GM12878 (cell line): Measurements from ENCODE around the gene HLA-B. TPM values are rescaled to one million over a fixed set of nuclear protein-coding genes. Genes with fewer than 3 reads are reported as not detected.

Experiments used
- ATAC-seq: fragments of 200-7000 bp; cut with Tn5 transposase; 3 replicates; pipeline ENCODE4 v1.9.1; 2020; ENCODE audit warnings: mild to moderate bottlenecking, moderate library complexity
- BruUV-seq: library from RNA; stranded (reverse); fragments of 400-500 nt; replicated peaks from 2 replicates; lab custom pipeline; 2021; lab: Mats Ljungman, UMichigan
- CTCF ChIA-PET: fragments of 300-600 bp; sonication (Branson Sonifier 250); formaldehyde crosslinking; extraction: SDS; loops from one replicate; lab custom pipeline; 2021; ENCODE audit warnings: inconsistent platforms; lab: Yijun Ruan, JAX
- POLR2A ChIA-PET: fragments of 350-600 bp; formaldehyde crosslinking; extraction: SDS; loops from one replicate; lab custom pipeline; 2021; ENCODE audit warnings: inconsistent platforms; lab: Charles Lee
- RAD21 ChIA-PET: fragments of 300-600 bp; sonication (Branson Sonifier 250); formaldehyde crosslinking; loops from one replicate; lab custom pipeline; 2023; ENCODE audit warnings: antibody characterized with exemption; ENCODE audit not compliant: unreplicated experiment; lab: Charles Lee
- SMC1A ChIA-PET: fragments of 300-600 bp; sonication (Branson Sonifier 250); formaldehyde crosslinking; loops from one replicate; lab custom pipeline; 2023; ENCODE audit not compliant: unreplicated experiment, uncharacterized antibody; lab: Charles Lee
- DNase-seq: peaks from one replicate; pipeline ENCODE4 v3.0.0-alpha.2; 2011; ENCODE audit warnings: low read depth, low spot score
- FAIRE-seq: peaks from 3 replicates; lab custom pipeline; 2011; peaks lifted over from hg19 to GRCh38; lab: Jason Lieb, UNC
- H2AFZ ChIP-seq: 2 replicates; pipeline ENCODE4 v1.6.0; 2011; ENCODE audit warnings: low read depth, low read length, control low read depth; ENCODE audit not compliant: control insufficient read depth
- H3K27ac ChIP-seq: 2 replicates; pipeline ENCODE4 v1.5.1; 2011; ENCODE audit warnings: control low read depth; ENCODE audit not compliant: control insufficient read depth, insufficient read depth
- H3K27me3 ChIP-seq, 2 experiments: replicated peaks in 1 of 2; 2 replicates each; pipeline versions ENCODE4 v1.6.0 to v1.6.1; 2011; ENCODE audit warnings: low read length in 1 of 2; ENCODE audit not compliant: control insufficient read depth in 2 of 2, insufficient read depth in 2 of 2
- H3K36me3 ChIP-seq, 2 experiments: 2 replicates each; pipeline ENCODE4 v1.5.1; 2011; ENCODE audit warnings: low read length in 1 of 2; ENCODE audit not compliant: control insufficient read depth in 2 of 2, insufficient read depth in 2 of 2
- H3K4me1 ChIP-seq: 2 replicates; pipeline ENCODE4 v1.6.1; 2011; ENCODE audit warnings: mild to moderate bottlenecking, low read length, moderate library complexity, mixed read lengths; ENCODE audit not compliant: control insufficient read depth, insufficient read depth
- H3K4me2 ChIP-seq: 2 replicates; pipeline ENCODE4 v1.6.0; 2011; ENCODE audit warnings: control low read depth; ENCODE audit not compliant: control insufficient read depth, insufficient read depth
- H3K4me3 ChIP-seq: fragments of 200-600 bp; sonication (generic); 2 replicates; pipeline ENCODE4 v1.5.1; 2016
- H3K79me2 ChIP-seq: 2 replicates; pipeline ENCODE4 v1.6.0; 2011; ENCODE audit warnings: low read length; ENCODE audit not compliant: control insufficient read depth, insufficient read depth
- H3K9ac ChIP-seq: 2 replicates; pipeline ENCODE4 v1.8.0; 2011; ENCODE audit warnings: low read length, control low read depth, mixed read lengths; ENCODE audit not compliant: control insufficient read depth, insufficient read depth
- H3K9me3 ChIP-seq: replicated peaks from 3 replicates; pipeline ENCODE4 v1.5.1; 2011; ENCODE audit warnings: mild to moderate bottlenecking, low read length; ENCODE audit not compliant: control insufficient read depth, insufficient read depth
- H4K20me1 ChIP-seq: 2 replicates; pipeline ENCODE4 v1.6.0; 2011; ENCODE audit not compliant: control insufficient read depth, insufficient read depth
- BACH1 ChIP-seq: fragments of 450-650 bp; IDR thresholded peaks from 2 replicates; pipeline ENCODE4 v1.6.1; 2017; ENCODE audit warnings: mild to moderate bottlenecking, borderline replicate concordance
- CHD2 ChIP-seq: IDR thresholded peaks from 2 replicates; pipeline ENCODE4 v1.6.1; 2011; ENCODE audit warnings: low read depth, low read length, improper control_type of control experiment, borderline replicate concordance
- CHD4 ChIP-seq: fragments of 200-600 bp; sonication (generic); IDR thresholded peaks from 2 replicates; pipeline ENCODE4 v1.6.1; 2016; ENCODE audit warnings: mild to moderate bottlenecking
- GABPA ChIP-seq: IDR thresholded peaks from 2 replicates; pipeline ENCODE4 v1.6.1; 2014; ENCODE audit warnings: antibody characterized with exemption, low read depth, mild to moderate bottlenecking, inconsistent platforms
- HDAC2 ChIP-seq: fragments of 200-600 bp; sonication (generic); IDR thresholded peaks from 2 replicates; pipeline ENCODE4 v1.6.1; 2017
- HDAC6 ChIP-seq: fragments of 200-600 bp; sonication (generic); IDR thresholded peaks from one replicate; pipeline ENCODE4 v1.8.0; 2017; ENCODE audit warnings: antibody characterized with exemption; ENCODE audit not compliant: unreplicated experiment
- IKZF2 ChIP-seq, 2 experiments: fragments of 450-650 bp; IDR thresholded peaks; 2 replicates each; pipeline ENCODE4 v1.6.1; 2017; ENCODE audit warnings: mild to moderate bottlenecking in 2 of 2, moderate library complexity in 2 of 2
- PML ChIP-seq: IDR thresholded peaks from 2 replicates; pipeline ENCODE4 v1.6.1; 2012; ENCODE audit warnings: low read length, inconsistent platforms
- TCF3 ChIP-seq: IDR thresholded peaks from 2 replicates; pipeline ENCODE4 v1.6.1; 2012; ENCODE audit warnings: low read depth, mild to moderate bottlenecking, low read length, borderline replicate concordance; ENCODE audit not compliant: insufficient read depth
- ZNF622 ChIP-seq: fragments of 450-650 bp; IDR thresholded peaks from 2 replicates; pipeline ENCODE4 v1.6.1; 2017; ENCODE audit warnings: mild to moderate bottlenecking, inconsistent platforms
- WGBS: methylation state at CpG from one replicate; pipeline ENCODE4 v1.1.6; 2016; ENCODE audit warnings: low lambda C conversion rate; ENCODE audit not compliant: insufficient replicate concordance, insufficient coverage; ENCODE audit errors: missing lambda C conversion rate; 5-methylcytosine and 5-hydroxymethylcytosine counted together
- in situ Hi-C: fragments of 300-500 bp; cut with MboI; formaldehyde crosslinking; loops from 9 replicates; pipeline ENCODE4 v1.14.3; 2018; ENCODE audit warnings: mixed read lengths
- intact Hi-C: fragments of 100-400 bp; cut with micrococcal nuclease; formaldehyde crosslinking; loops from one replicate; pipeline ENCODE4 v1.14.2; 2022; ENCODE audit not compliant: unreplicated experiment
- polyA plus RNA-seq, 11 experiments: library from polyadenylated mRNA; depleted of rRNA in 4 of 11; unstranded in 6 of 11; stranded (reverse) in 5 of 11; fragments of >200 nt; fragmentation: Nextera tagmentation in 4 of 11; fragmentation: Illumina TruSeq in 1 of 11; extraction: Ambion mirVana in 4 of 11; extraction: Trizol in 1 of 11; gene quantifications; 1 replicate in 1 of 11; 2 replicates in 10 of 11; pipeline versions ENCODE4 v1.2.1 to v1.2.3, GENCODE V29; 2011 to 2016; ENCODE audit warnings: inconsistent platforms in 2 of 11, missing spikeins in 2 of 11, low read depth in 1 of 11
- total RNA-seq, 4 experiments: library from RNA; depleted of rRNA in 3 of 4; stranded (reverse); fragments of >200 nt in 3 of 4; fragmentation: Illumina TruSeq in 1 of 4; extraction: Trizol in 1 of 4; gene quantifications; 2 replicates each; pipeline versions ENCODE4 v1.2.1 to v1.2.3, GENCODE V29; 2013 to 2021
- TF ChIP-seq, protein P1 (sequence below): fragments of 450-650 bp; IDR thresholded peaks from 2 replicates; pipeline ENCODE4 v1.6.1; 2016; ENCODE audit warnings: mild to moderate bottlenecking
- TF ChIP-seq, protein P2 (sequence below): fragments of 450-650 bp; IDR thresholded peaks from 2 replicates; pipeline ENCODE4 v1.6.1; 2017; ENCODE audit warnings: mild to moderate bottlenecking, low read depth, inconsistent platforms; ENCODE audit not compliant: poor library complexity, severe bottlenecking
- TF ChIP-seq, protein P3 (sequence below): fragments of 450-650 bp; IDR thresholded peaks from 2 replicates; pipeline ENCODE4 v1.6.1; 2016; ENCODE audit warnings: mild to moderate bottlenecking, moderate library complexity, borderline replicate concordance

The HLA-B gene
- total and polyA plus RNA-seq, 10 of the 15 experiments (the other 5 are each of a cell fraction or from before 2014, with no cell fraction given), result 820 to 5,128 (median 3,370) TPM

DNA sequence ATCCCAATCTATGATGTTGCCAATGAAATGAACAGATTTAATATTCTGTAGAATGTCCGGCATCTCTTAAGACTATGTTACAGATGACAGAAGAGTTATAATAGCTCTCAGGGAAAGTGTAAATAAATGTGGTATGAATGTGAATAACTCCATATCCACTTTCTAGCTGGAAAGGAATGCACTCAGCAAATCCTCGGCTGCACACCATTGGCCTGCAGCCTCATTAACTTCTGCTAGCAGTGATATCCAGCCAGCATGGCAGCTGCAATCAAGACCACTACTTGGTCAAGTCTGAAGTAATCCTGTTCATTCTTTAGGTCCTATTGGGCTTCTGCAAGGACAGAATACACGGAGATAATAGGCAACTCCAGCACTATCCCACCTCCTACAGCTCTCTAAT lies 29.1 kb upstream of the HLA-B start:
- no peak for ATAC-seq
- Histone ChIP-seq H3K4me2 (no peak overlapping the region), H3K27ac (no peak overlapping the region), H2AFZ (no peak overlapping the region), H3K4me3 (no peak overlapping the region), H4K20me1 (no peaks in the 10 kb centered on the region), H3K27me3 (no peaks in the 10 kb centered on the region), H3K9me3 (no peaks in the 10 kb centered on the region), H3K36me3 (no peaks in the 10 kb centered on the region), H3K79me2 (no peaks in the 10 kb centered on the region), H3K9ac (no peak overlapping the region), H3K4me1 (no peaks in the 10 kb centered on the region)
- ChIA-PET POLR2A (interaction anchor here (1.1 kb wide), 1 partner anchor 154 kb away, joined by 4 read pairs; no protein-coding TSS in a partner anchor), CTCF (interaction anchor here (1.3 to 1.5 kb wide), 2 partner anchors 12 to 24 kb away, joined by 3 to 4 read pairs; no protein-coding TSS in a partner anchor), SMC1A (no interaction called here), RAD21 (no interaction called here)
- in situ Hi-C loops (no loop called here), intact Hi-C loops (no loop called here)
- 60% methylated on average over 3 of the region's 3 CpGs for WGBS
- no peak for DNase-seq
- no peak for FAIRE-seq
- BruUV-seq, result no TSS peak
- TF ChIP-seq IKZF2 (IDR thresholded peaks at IDR 0.05), result no peak
- TF ChIP-seq, protein P1, sequence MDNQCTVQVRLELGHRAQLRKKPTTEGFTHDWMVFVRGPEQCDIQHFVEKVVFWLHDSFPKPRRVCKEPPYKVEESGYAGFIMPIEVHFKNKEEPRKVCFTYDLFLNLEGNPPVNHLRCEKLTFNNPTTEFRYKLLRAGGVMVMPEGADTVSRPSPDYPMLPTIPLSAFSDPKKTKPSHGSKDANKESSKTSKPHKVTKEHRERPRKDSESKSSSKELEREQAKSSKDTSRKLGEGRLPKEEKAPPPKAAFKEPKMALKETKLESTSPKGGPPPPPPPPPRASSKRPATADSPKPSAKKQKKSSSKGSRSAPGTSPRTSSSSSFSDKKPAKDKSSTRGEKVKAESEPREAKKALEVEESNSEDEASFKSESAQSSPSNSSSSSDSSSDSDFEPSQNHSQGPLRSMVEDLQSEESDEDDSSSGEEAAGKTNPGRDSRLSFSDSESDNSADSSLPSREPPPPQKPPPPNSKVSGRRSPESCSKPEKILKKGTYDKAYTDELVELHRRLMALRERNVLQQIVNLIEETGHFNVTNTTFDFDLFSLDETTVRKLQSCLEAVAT, result no peak
- no peak for TF ChIP-seq HDAC2
- no peak for TF ChIP-seq TCF3
- TF ChIP-seq, protein P2, sequence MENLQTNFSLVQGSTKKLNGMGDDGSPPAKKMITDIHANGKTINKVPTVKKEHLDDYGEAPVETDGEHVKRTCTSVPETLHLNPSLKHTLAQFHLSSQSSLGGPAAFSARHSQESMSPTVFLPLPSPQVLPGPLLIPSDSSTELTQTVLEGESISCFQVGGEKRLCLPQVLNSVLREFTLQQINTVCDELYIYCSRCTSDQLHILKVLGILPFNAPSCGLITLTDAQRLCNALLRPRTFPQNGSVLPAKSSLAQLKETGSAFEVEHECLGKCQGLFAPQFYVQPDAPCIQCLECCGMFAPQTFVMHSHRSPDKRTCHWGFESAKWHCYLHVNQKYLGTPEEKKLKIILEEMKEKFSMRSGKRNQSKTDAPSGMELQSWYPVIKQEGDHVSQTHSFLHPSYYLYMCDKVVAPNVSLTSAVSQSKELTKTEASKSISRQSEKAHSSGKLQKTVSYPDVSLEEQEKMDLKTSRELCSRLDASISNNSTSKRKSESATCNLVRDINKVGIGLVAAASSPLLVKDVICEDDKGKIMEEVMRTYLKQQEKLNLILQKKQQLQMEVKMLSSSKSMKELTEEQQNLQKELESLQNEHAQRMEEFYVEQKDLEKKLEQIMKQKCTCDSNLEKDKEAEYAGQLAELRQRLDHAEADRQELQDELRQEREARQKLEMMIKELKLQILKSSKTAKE, result no peak
- TF ChIP-seq PML, result no peak
- TF ChIP-seq CHD4, result no peak
- TF ChIP-seq CHD2, result no peak
- TF ChIP-seq, protein P3, sequence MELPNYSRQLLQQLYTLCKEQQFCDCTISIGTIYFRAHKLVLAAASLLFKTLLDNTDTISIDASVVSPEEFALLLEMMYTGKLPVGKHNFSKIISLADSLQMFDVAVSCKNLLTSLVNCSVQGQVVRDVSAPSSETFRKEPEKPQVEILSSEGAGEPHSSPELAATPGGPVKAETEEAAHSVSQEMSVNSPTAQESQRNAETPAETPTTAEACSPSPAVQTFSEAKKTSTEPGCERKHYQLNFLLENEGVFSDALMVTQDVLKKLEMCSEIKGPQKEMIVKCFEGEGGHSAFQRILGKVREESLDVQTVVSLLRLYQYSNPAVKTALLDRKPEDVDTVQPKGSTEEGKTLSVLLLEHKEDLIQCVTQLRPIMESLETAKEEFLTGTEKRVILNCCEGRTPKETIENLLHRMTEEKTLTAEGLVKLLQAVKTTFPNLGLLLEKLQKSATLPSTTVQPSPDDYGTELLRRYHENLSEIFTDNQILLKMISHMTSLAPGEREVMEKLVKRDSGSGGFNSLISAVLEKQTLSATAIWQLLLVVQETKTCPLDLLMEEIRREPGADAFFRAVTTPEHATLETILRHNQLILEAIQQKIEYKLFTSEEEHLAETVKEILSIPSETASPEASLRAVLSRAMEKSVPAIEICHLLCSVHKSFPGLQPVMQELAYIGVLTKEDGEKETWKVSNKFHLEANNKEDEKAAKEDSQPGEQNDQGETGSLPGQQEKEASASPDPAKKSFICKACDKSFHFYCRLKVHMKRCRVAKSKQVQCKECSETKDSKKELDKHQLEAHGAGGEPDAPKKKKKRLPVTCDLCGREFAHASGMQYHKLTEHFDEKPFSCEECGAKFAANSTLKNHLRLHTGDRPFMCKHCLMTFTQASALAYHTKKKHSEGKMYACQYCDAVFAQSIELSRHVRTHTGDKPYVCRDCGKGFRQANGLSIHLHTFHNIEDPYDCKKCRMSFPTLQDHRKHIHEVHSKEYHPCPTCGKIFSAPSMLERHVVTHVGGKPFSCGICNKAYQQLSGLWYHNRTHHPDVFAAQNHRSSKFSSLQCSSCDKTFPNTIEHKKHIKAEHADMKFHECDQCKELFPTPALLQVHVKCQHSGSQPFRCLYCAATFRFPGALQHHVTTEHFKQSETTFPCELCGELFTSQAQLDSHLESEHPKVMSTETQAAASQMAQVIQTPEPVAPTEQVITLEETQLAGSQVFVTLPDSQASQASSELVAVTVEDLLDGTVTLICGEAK, result no peak
- no peak for TF ChIP-seq HDAC6
- no peak for TF ChIP-seq ZNF622
- no peak for TF ChIP-seq BACH1
- no peak for TF ChIP-seq GABPA
